Esophagus muscularis mucosa (tissue), 3 donors: ENCODE measurements around the gene CASTOR1.

Experiments used
- CTCF ChIP-seq, 3 experiments: fragments of 200-600 bp in 2 of 3; fragments of 450-650 bp in 1 of 3; sonication (generic) in 2 of 3; IDR thresholded peaks; one replicate each; pipeline ENCODE4 v1.5.1; 2017 to 2019; ENCODE audit warnings: antibody characterized with exemption in 3 of 3, mild to moderate bottlenecking in 2 of 3, moderate library complexity in 1 of 3
- POLR2A ChIP-seq: fragments of 450-650 bp; IDR thresholded peaks from one replicate; pipeline ENCODE4 v1.6.1; 2017; ENCODE audit warnings: antibody characterized with exemption, moderate library complexity, mild to moderate bottlenecking, low read depth

GRCh38 chr22:30244066-30244465 is 45.2 kb downstream of the CASTOR1 start:
- TF ChIP-seq CTCF (IDR thresholded peaks at IDR 0.05) (no peak), POLR2A (no peak)
